ENCODE measurements around the gene MED15.
"Not testable (repeated sequence)": the region's sequence is repeated elsewhere in the genome, so short reads cannot be mapped to it uniquely, and the experiment has no call there.

GRCh38 chr22:20538875-20539274 lies 31.5 kb downstream of the MED15 start:
- TF ChIP-seq POLR2A (IDR thresholded peaks at IDR 0.05; ENCODE audit: low read depth); POLR2AphosphoS5 (IDR thresholded peaks at IDR 0.05): not testable (repeated sequence)

Measured in esophagus muscularis mucosa (tissue), 2 donors.